ENCODE measurements around the gene SH2D5.

The SH2D5 gene

DNA sequence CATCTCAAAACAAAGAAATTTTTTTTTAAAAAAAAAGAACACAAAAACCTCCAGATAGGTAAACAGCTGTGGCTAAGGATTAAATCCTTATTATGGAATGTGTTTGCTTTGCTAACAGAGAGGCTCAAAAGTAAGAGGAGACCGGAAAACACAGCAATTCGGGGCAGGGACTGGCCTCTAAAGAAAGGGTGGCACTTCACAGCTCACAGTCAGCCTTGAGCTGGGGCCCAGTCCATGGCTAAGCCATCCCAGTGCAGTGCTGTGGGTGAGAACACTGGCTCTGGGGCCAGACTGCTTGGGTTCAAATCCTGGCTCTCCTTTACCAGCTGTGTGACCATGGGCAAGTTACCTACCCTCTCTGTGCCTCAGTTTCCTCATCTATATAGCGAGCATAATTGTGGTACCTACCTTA is 42.9 kb downstream of the SH2D5 start:
- Histone ChIP-seq H3K36me3 (ENCODE audit: low read depth) (no peaks in the 10 kb centered on the region), H3K4me1 (ENCODE audit: insufficient read depth, poor library complexity, severe bottlenecking) (no peaks in the 10 kb centered on the region), H3K27ac (ENCODE audit: poor library complexity, severe bottlenecking) (no peak overlapping the region), H3K27me3 (ENCODE audit: insufficient read depth, poor library complexity, severe bottlenecking) (no peaks in the 10 kb centered on the region), H3K4me3 (ENCODE audit: severe bottlenecking) (no peak overlapping the region), H3K9me3 (ENCODE audit: severe bottlenecking) (no peaks in the 10 kb centered on the region)
- no peak for TF ChIP-seq CTCF (IDR thresholded peaks at IDR 0.05; ENCODE audit: poor library complexity, severe bottlenecking)
- ATAC-seq (ENCODE audit: low read depth) (no peak), DNase-seq (ENCODE audit: low spot score) (no peak)

DNA sequence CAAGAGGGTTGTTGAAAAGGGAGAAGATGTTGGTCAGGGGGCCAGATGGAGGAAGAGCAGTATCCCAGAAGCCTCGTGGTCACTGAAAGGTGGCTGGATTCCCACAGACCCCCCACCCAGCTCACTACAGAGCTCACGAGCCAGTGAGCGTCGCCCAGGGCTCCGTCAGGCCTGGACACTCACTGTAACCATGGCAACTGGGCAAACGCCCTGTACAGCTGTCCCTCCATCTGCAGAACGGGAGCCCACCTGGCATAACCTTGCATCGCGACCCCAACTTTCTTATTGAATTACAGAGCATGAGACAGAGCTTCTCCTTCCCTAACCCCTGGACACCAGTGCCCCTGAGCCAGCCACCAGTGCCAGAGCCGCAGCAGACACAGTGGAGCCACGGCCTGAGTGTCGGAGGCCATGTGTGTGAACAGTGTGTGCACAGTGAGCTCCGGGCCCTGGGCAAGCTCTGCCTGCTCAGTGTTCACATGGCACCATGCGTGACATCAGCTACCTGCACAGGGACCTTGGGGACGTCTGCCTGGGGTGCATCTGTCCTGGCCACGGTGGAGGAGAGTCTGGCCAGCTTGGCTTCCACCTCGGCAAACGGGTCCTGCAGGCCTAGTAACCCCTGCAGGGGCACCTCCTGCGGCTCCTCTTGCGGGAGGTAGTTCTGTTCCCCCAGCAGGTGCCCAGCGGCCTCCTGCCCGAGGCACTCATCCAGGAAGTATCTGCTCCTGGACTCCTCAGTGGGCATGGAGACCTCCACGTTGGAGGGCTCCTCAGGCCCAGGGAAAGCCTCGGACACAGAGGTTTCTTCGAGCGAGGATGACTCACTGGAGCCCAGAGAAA is 45.4 kb downstream of the SH2D5 start:
- Histone ChIP-seq H3K27ac (ENCODE audit: poor library complexity, severe bottlenecking) (no peak overlapping the region), H3K9me3 (ENCODE audit: severe bottlenecking) (no peaks in the 10 kb centered on the region), H3K36me3 (ENCODE audit: low read depth) (no peaks in the 10 kb centered on the region), H3K4me1 (ENCODE audit: insufficient read depth, poor library complexity, severe bottlenecking) (no peaks in the 10 kb centered on the region), H3K4me3 (ENCODE audit: severe bottlenecking) (no peak overlapping the region), H3K27me3 (ENCODE audit: insufficient read depth, poor library complexity, severe bottlenecking) (no peaks in the 10 kb centered on the region)
- ATAC-seq (ENCODE audit: low read depth) (no peak), DNase-seq (ENCODE audit: low spot score) (no peak)
- TF ChIP-seq CTCF (IDR thresholded peaks at IDR 0.05; ENCODE audit: poor library complexity, severe bottlenecking) = no peak

GRCh38 chr1:20685741-20686140 is 46.8 kb downstream of the SH2D5 start:
- Histone ChIP-seq H3K36me3 (ENCODE audit: low read depth) (no peaks in the 10 kb centered on the region), H3K27ac (ENCODE audit: poor library complexity, severe bottlenecking) (no peak overlapping the region), H3K4me1 (ENCODE audit: insufficient read depth, poor library complexity, severe bottlenecking) (no peaks in the 10 kb centered on the region), H3K9me3 (ENCODE audit: severe bottlenecking) (no peaks in the 10 kb centered on the region), H3K4me3 (ENCODE audit: severe bottlenecking) (no peak overlapping the region), H3K27me3 (ENCODE audit: insufficient read depth, poor library complexity, severe bottlenecking) (no peaks in the 10 kb centered on the region)
- no peak for DNase-seq (ENCODE audit: low spot score)
- TF ChIP-seq CTCF (IDR thresholded peaks at IDR 0.05; ENCODE audit: poor library complexity, severe bottlenecking) = no peak
- ATAC-seq (ENCODE audit: low read depth) = no peak

- H3K36me3 ChIP-seq (ENCODE audit: low read depth) = no peaks in the 10 kb centered on the region
- ATAC-seq (ENCODE audit: low read depth) (no peak), DNase-seq (ENCODE audit: low spot score) (no peak)
- no peaks in the 10 kb centered on the region for H3K27me3 ChIP-seq (ENCODE audit: insufficient read depth, poor library complexity, severe bottlenecking)
- no peak overlapping the region for H3K4me3 ChIP-seq (ENCODE audit: severe bottlenecking)
- H3K27ac ChIP-seq (ENCODE audit: poor library complexity, severe bottlenecking) = no peak overlapping the region
- H3K9me3 ChIP-seq (ENCODE audit: severe bottlenecking) = no peaks in the 10 kb centered on the region
- H3K4me1 ChIP-seq (ENCODE audit: insufficient read depth, poor library complexity, severe bottlenecking) = no peaks in the 10 kb centered on the region
- TF ChIP-seq CTCF (IDR thresholded peaks at IDR 0.05; ENCODE audit: poor library complexity, severe bottlenecking) = no peak
Observed at GRCh38 chr1:20685099-20685662, 47.3 kb downstream of the SH2D5 start.

GRCh38 chr1:20684651-20685050 is 47.9 kb downstream of the SH2D5 start:
- DNase-seq (ENCODE audit: low spot score) (no peak), ATAC-seq (ENCODE audit: low read depth) (no peak)
- Histone ChIP-seq H3K27me3 (ENCODE audit: insufficient read depth, poor library complexity, severe bottlenecking) (no peaks in the 10 kb centered on the region), H3K27ac (ENCODE audit: poor library complexity, severe bottlenecking) (no peak overlapping the region), H3K4me3 (ENCODE audit: severe bottlenecking) (no peak overlapping the region), H3K36me3 (ENCODE audit: low read depth) (no peaks in the 10 kb centered on the region), H3K9me3 (ENCODE audit: severe bottlenecking) (no peaks in the 10 kb centered on the region), H3K4me1 (ENCODE audit: insufficient read depth, poor library complexity, severe bottlenecking) (no peaks in the 10 kb centered on the region)
- no peak for TF ChIP-seq CTCF (IDR thresholded peaks at IDR 0.05; ENCODE audit: poor library complexity, severe bottlenecking)

All from RWPE2 (cell line).